HG03159 (cell line): ENCODE measurements around the gene SEMA4C.

ENCODE experiments used
- ATAC-seq: cut with Tn5 transposase; IDR thresholded peaks from one replicate; pipeline ENCODE4 v1.9.1; 2021; ENCODE audit warnings: mild to moderate bottlenecking, moderate library complexity; ENCODE audit not compliant: unreplicated experiment

The SEMA4C gene

GRCh38 chr2:96869822-96870625 is at the start of gene SEMA4C:
Gene SEMA4C (minus strand): TSS chr2:96870080. CDS start chr2:96867886, 2,194 bp downstream.
- ATAC-seq, result no peak

DNA sequence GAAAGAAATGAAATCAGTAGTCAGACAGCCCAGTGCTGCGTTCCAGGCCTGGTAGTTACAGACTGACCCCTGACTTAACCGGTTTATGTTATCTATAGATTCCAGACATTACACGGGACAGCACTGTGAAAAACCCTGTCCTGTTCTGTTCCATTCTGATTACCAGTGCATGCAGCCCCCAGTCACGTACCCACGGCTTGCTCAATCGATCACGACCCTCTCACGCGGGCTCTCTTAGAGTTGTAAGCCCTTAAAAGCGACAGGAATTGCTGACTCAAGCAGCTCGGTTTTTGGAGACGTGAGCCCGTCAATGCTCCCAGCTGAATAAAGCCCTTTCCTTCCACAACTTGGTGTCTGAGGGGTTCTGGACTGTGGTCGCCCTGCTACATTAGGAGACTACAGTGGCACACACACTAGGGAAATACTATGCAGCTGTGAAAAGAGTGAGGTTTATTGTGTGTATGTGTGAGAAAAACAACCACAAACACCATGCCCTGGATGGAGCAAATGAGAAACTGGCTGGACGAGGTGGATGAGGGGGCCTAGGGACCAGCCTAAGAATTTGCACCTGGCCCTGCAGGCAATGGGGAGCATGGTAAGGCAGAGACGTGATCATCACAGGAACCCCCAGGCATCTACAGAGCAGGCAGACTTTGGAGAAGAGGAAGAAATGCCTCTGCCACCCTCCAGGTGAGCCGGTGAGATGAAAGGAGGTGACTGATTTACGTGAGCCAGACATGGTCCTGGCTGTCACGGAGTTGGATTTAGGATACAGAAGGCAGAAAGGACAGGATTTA is 49.1 kb upstream of the SEMA4C start:
- ATAC-seq, result no peak

DNA sequence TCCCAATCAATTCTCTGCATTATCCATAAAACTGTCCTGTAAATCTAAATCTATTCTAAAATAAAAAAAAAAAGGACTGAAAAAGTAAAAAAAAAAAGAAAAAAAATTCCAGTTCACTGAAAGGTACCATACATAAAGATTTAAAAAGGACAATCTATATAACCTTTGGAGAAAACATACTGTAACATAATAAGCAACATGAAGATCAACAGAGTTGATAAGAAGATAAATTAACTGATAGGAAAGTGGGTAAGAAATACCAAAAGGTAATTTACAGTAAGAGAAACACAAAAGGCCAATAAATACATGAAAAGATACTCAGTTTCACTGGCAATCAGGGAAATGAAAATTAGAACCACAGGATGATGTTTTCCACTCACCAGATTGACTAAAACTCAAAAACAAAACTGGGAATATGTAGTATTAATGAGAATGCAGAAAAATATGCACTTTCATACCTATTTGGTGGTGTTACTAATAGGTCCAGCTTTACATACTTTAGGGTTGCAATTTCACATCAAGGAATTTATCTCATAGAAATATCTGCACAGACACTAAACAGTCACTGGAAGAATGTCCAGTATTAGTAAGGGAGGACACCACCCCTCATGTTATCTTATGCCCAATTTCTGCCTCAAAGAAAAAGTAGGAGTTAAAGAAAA is 48.3 kb upstream of the SEMA4C start:
- ATAC-seq, result no peak

DNA sequence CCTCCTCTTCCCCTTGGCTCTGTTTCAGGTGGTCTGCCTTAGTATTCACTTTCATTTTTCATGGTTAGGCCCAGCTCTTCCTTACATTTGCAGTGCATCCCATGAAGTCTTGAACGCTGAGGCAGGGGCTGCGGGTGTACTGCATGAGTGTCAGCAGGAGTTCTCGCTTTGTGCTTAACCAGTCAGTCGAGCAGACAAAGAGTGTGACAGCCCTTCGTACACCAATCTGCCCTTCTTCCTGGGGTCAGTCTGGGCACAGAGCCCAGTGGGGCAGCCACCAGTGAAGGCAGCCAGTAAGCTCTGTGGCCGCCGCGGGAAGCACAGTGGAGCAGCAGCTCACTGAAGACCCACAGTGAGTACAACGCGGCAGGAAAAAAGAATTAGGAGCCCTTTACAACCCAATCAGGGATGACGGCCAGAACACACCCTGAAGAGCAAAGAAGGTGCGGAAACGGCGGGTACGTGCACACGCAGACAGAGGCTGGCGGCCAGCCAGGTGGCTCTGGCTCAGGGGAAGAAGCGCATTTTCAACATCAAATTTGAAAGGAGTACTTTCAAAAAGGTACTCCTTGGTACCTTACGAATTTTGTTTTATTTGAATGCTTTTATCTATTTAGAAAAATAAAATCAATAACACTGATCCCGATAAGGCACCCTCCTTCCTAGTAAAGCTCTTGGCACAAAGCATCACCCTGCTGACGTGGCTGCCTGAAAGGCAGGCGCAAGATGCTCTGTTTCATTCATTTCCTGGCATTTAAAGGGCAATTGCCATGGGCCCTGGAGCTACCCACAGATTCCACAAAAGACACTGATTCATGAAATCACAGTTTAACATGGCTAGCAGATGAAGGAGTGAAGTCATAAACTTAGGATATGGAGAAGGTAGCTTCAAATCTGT is 47.0 kb upstream of the SEMA4C start:
- ATAC-seq, result no peak

GRCh38 chr2:96916156-96916630 is 46.3 kb upstream of the SEMA4C start:
- no peak for ATAC-seq

DNA sequence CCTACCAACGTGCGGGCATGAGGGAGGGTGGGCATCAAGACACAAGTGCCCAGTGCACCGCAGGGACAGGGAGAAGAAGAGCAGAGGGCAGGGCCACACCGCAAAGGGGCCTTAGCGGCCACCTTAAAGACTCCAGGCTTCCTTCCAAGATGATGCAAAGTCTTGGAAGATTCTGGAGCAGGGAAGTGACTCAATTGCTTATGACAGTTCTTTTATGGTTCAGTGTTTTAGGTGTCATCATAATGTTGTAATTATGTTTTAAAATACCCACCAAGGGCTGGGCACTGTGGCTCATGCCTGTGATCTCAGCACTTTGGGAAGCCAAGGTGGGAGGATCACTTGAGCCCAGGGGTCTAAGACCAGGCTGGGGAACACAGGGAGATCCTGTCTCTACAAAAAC is 44.5 kb upstream of the SEMA4C start:
- no peak for ATAC-seq

DNA sequence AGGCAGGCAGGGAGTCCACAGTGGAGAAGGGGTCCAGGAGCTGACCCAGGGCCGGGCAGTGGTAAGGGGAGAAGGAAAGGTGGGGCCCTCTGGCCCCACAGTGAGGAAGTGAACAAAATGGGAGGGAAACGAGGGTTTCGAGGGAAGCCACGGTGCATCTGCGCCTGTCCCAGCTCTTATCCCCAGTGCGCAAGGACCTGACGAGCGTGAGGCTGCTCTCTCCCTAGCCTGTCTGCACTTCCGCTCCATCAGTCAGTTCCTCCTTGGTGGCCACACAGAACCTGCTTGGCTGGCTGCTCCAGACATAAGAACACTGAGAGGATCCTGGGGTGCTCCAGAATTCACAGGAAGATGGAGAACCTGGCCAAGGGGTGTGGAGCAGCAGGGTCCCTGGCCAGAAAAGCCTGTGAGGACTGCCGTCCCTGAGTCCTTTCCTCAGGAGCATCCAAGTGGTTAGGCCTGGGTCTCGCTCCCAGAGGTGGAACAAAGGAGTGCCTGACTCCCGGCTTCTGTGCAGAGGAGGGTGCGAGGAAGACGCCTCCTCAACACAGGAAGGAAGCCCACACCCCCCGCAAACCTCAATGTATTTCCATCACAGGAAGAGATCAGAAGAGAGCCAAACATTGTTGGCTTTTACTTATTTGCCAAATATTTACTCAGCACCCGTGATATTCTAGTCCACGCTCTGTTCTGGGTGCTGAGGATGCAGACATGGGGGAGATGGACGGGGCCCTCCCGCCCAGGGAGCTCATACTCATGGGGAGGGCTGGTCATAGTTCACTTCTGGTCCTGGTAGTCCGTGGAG is 43.7 kb upstream of the SEMA4C start:
- ATAC-seq, result no peak

DNA sequence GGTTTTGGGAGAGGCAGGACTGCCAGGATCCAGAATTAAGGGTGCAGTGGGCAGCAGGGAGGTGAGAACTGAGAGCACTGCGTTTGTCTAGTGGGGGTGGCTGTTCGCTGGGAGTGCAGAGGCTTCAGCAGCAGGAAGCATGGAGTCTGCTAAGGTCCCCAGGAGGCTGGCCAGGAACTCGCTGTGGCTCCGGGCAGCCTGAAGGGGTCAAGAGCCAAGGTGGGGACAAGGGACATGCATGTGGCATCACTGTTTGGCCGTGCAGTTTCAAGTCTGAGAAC is 43.2 kb upstream of the SEMA4C start:
- no peak for ATAC-seq

GRCh38 chr2:96912346-96913116 is 42.7 kb upstream of the SEMA4C start:
- no peak for ATAC-seq

- no peak for ATAC-seq
Observed at GRCh38 chr2:96909611-96910021, 39.7 kb upstream of the SEMA4C start.

- ATAC-seq, result no peak
Observed at GRCh38 chr2:96907115-96908041, 37.5 kb upstream of the SEMA4C start.

DNA sequence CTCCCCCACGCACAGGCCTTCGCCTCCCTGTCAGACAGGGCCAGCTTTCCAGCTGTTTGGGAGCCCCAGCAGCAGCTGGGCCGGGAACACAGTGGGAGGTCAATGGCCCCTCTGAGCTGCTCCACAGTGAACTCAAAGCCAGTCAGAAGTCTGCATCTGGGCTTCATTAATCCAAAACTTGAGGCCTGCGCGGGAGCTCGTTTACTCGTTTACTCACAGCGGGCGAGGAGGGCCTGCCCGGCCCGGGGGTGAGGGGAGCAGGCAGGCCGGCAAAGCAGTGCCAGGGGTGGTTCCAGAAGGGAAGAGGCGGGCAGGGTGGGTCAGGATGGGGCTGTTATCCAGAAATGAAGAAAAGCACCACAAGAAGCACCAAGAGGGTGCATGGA is 36.8 kb upstream of the SEMA4C start:
- no peak for ATAC-seq

DNA sequence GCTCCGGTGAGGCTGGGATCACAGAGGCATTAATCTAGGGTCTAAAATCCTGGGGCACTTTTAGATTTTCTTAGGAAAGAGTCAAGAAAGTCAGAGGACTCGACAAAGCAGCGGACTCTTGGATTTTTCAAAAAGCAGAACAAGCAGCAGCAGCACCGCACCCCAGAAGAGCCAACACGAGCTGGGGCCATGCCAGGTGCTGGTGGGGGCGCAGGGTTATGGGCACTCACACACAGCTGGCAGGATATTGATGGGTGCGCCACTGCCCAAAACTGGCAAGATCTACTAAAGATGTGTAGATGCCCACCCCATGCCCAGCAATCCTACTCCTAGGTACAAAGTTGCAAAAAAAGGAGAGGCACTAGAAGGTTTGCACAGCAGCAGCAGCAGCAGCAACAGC is 33.9 kb upstream of the SEMA4C start:
- ATAC-seq, result no peak

DNA sequence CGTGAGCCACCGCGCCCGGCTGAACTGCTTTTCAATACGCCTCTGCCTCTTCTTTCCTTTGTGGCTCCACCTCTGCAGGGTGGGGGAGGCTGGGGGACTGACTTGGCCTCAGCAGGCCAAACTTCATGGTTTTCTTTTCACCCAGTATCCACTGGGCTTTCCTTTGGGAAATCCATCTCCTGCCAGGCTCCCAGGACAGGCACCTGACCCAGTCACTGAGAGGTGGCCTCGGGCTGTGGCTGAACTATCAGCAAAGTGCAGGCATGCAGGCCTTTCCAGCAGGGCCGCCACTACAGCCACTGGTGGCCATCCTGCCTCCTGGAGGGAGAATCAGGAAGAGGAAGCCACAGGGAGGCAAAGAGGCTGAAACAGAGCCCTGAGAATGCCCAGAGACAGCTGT is 33.4 kb upstream of the SEMA4C start:
- ATAC-seq, result no peak

DNA sequence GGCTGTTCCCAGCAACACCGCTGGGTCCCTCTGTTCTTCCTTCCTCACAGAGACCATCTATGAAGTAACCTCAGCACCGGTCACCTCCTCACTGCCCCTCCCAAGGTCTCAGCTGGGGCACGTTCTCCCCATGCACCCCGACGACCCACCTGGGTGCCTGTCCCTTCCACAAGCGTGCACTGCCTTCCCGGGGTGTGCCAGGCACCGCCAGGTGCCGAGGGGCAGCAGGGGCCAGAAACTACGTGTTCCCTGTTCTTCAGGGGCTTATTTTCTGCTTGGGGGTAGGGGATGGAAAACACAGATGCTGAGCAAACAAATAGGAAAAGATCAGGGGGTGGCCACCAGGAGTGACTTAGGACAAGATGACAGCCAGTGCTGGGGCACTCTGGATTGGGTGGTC is 30.4 kb upstream of the SEMA4C start:
- no peak for ATAC-seq

- ATAC-seq, result no peak
Observed at GRCh38 chr2:96899413-96899741, 29.5 kb upstream of the SEMA4C start.

- ATAC-seq, result no peak
Observed at GRCh38 chr2:96898641-96899412, 28.9 kb upstream of the SEMA4C start.

GRCh38 chr2:96898135-96898505 is 28.2 kb upstream of the SEMA4C start:
- ATAC-seq, result no peak
